GM12878 (cell line): ENCODE results near the gene NCAM1. TPM values are rescaled to one million over a fixed set of nuclear protein-coding genes. Genes with fewer than 3 reads are reported as not detected.

Experiments used
- ATAC-seq: fragments of 200-7000 bp; cut with Tn5 transposase; 3 replicates; pipeline ENCODE4 v1.9.1; 2020; ENCODE audit warnings: mild to moderate bottlenecking, moderate library complexity
- Bru-seq: library from RNA; stranded (reverse); fragments of 400-500 nt; gene quantifications from one replicate; lab custom pipeline; 2021; lab: Mats Ljungman, UMichigan
- BruChase-seq, 2 experiments: library from RNA; stranded (reverse); fragments of 400-500 nt; gene quantifications; one replicate each; lab custom pipeline; 2021; lab: Mats Ljungman, UMichigan
- BruUV-seq: library from RNA; stranded (reverse); fragments of 400-500 nt; replicated peaks from 2 replicates; lab custom pipeline; 2021; lab: Mats Ljungman, UMichigan
- CTCF ChIA-PET: fragments of 300-600 bp; sonication (Branson Sonifier 250); formaldehyde crosslinking; extraction: SDS; loops from one replicate; lab custom pipeline; 2021; ENCODE audit warnings: inconsistent platforms; lab: Yijun Ruan, JAX
- POLR2A ChIA-PET: fragments of 350-600 bp; formaldehyde crosslinking; extraction: SDS; loops from one replicate; lab custom pipeline; 2021; ENCODE audit warnings: inconsistent platforms; lab: Charles Lee
- RAD21 ChIA-PET: fragments of 300-600 bp; sonication (Branson Sonifier 250); formaldehyde crosslinking; loops from one replicate; lab custom pipeline; 2023; ENCODE audit warnings: antibody characterized with exemption; ENCODE audit not compliant: unreplicated experiment; lab: Charles Lee
- SMC1A ChIA-PET: fragments of 300-600 bp; sonication (Branson Sonifier 250); formaldehyde crosslinking; loops from one replicate; lab custom pipeline; 2023; ENCODE audit not compliant: unreplicated experiment, uncharacterized antibody; lab: Charles Lee
- DNase-seq: peaks from one replicate; pipeline ENCODE4 v3.0.0-alpha.2; 2011; ENCODE audit warnings: low read depth, low spot score
- FAIRE-seq: peaks from 3 replicates; lab custom pipeline; 2011; peaks lifted over from hg19 to GRCh38; lab: Jason Lieb, UNC
- H2AFZ ChIP-seq: 2 replicates; pipeline ENCODE4 v1.6.0; 2011; ENCODE audit warnings: low read depth, low read length, control low read depth; ENCODE audit not compliant: control insufficient read depth
- H3K27ac ChIP-seq: 2 replicates; pipeline ENCODE4 v1.5.1; 2011; ENCODE audit warnings: control low read depth; ENCODE audit not compliant: control insufficient read depth, insufficient read depth
- H3K27me3 ChIP-seq, 2 experiments: replicated peaks in 1 of 2; 2 replicates each; pipeline versions ENCODE4 v1.6.0 to v1.6.1; 2011; ENCODE audit warnings: low read length in 1 of 2; ENCODE audit not compliant: control insufficient read depth in 2 of 2, insufficient read depth in 2 of 2
- H3K36me3 ChIP-seq, 2 experiments: 2 replicates each; pipeline ENCODE4 v1.5.1; 2011; ENCODE audit warnings: low read length in 1 of 2; ENCODE audit not compliant: control insufficient read depth in 2 of 2, insufficient read depth in 2 of 2
- H3K4me1 ChIP-seq: 2 replicates; pipeline ENCODE4 v1.6.1; 2011; ENCODE audit warnings: mild to moderate bottlenecking, low read length, moderate library complexity, mixed read lengths; ENCODE audit not compliant: control insufficient read depth, insufficient read depth
- H3K4me2 ChIP-seq: 2 replicates; pipeline ENCODE4 v1.6.0; 2011; ENCODE audit warnings: control low read depth; ENCODE audit not compliant: control insufficient read depth, insufficient read depth
- H3K4me3 ChIP-seq: fragments of 200-600 bp; sonication (generic); 2 replicates; pipeline ENCODE4 v1.5.1; 2016
- H3K79me2 ChIP-seq: 2 replicates; pipeline ENCODE4 v1.6.0; 2011; ENCODE audit warnings: low read length; ENCODE audit not compliant: control insufficient read depth, insufficient read depth
- H3K9ac ChIP-seq: 2 replicates; pipeline ENCODE4 v1.8.0; 2011; ENCODE audit warnings: low read length, control low read depth, mixed read lengths; ENCODE audit not compliant: control insufficient read depth, insufficient read depth
- H3K9me3 ChIP-seq: replicated peaks from 3 replicates; pipeline ENCODE4 v1.5.1; 2011; ENCODE audit warnings: mild to moderate bottlenecking, low read length; ENCODE audit not compliant: control insufficient read depth, insufficient read depth
- H4K20me1 ChIP-seq: 2 replicates; pipeline ENCODE4 v1.6.0; 2011; ENCODE audit not compliant: control insufficient read depth, insufficient read depth
- ZNF217 ChIP-seq: fragments of 450-650 bp; IDR thresholded peaks from 2 replicates; pipeline ENCODE4 v1.6.1; 2017; ENCODE audit warnings: antibody characterized with exemption, mild to moderate bottlenecking
- WGBS: methylation state at CpG from one replicate; pipeline ENCODE4 v1.1.6; 2016; ENCODE audit warnings: low lambda C conversion rate; ENCODE audit not compliant: insufficient replicate concordance, insufficient coverage; ENCODE audit errors: missing lambda C conversion rate; 5-methylcytosine and 5-hydroxymethylcytosine counted together
- in situ Hi-C: fragments of 300-500 bp; cut with MboI; formaldehyde crosslinking; loops from 9 replicates; pipeline ENCODE4 v1.14.3; 2018; ENCODE audit warnings: mixed read lengths
- intact Hi-C: fragments of 100-400 bp; cut with micrococcal nuclease; formaldehyde crosslinking; loops from one replicate; pipeline ENCODE4 v1.14.2; 2022; ENCODE audit not compliant: unreplicated experiment
- long read RNA-seq, 2 experiments: library from polyadenylated mRNA; unstranded; transcript quantifications; one replicate each; pipeline ENCODE4 v2.0.0, GENCODE V29; 2019 to 2020
- polyA minus RNA-seq, 3 experiments: library from RNA; depleted of rRNA, polyadenylated mRNA; stranded (reverse); fragments of >200 nt; gene quantifications; 2 replicates each; pipeline ENCODE4 v1.2.3, GENCODE V29; 2011
- polyA plus RNA-seq, 11 experiments: library from polyadenylated mRNA; depleted of rRNA in 4 of 11; unstranded in 6 of 11; stranded (reverse) in 5 of 11; fragments of >200 nt; fragmentation: Nextera tagmentation in 4 of 11; fragmentation: Illumina TruSeq in 1 of 11; extraction: Ambion mirVana in 4 of 11; extraction: Trizol in 1 of 11; gene quantifications; 1 replicate in 1 of 11; 2 replicates in 10 of 11; pipeline versions ENCODE4 v1.2.1 to v1.2.3, GENCODE V29; 2011 to 2016; ENCODE audit warnings: inconsistent platforms in 2 of 11, missing spikeins in 2 of 11, low read depth in 1 of 11
- total RNA-seq, 4 experiments: library from RNA; depleted of rRNA in 3 of 4; stranded (reverse); fragments of >200 nt in 3 of 4; fragmentation: Illumina TruSeq in 1 of 4; extraction: Trizol in 1 of 4; gene quantifications; 2 replicates each; pipeline versions ENCODE4 v1.2.1 to v1.2.3, GENCODE V29; 2013 to 2021
- TF ChIP-seq, protein P1 (sequence below): fragments of 450-650 bp; IDR thresholded peaks from 2 replicates; pipeline ENCODE4 v1.6.1; 2016; ENCODE audit warnings: mild to moderate bottlenecking

The NCAM1 gene
- total RNA-seq (2013; cell fraction: nucleolus; rRNA removed) = not detected in 2 replicates
- total RNA-seq (2014; rRNA removed) (not detected in 2 replicates), total RNA-seq (2014; rRNA removed; fragmentation: Illumina TruSeq; extraction: Trizol) (not detected in 2 replicates), total RNA-seq (2021) (0.13 and 0.23 TPM in 2 replicates), polyA plus RNA-seq (2011; rRNA removed) (not detected in 2 replicates), polyA plus RNA-seq (2014; fragmentation: Illumina TruSeq; extraction: Trizol) (not detected in 2 replicates), polyA plus RNA-seq (2014; fragmentation: Nextera tagmentation; extraction: Ambion mirVana) (not detected), polyA plus RNA-seq (2014; rRNA removed) (not detected in 2 replicates), polyA plus RNA-seq (2016; fragmentation: Nextera tagmentation; extraction: Ambion mirVana) (under 1 TPM; 0.10 to 0.11 TPM), polyA minus RNA-seq (2011; rRNA and poly(A)+ RNA removed) (not detected in 2 replicates), Bru-seq, nascent RNA (percentile 0 among the genes with signal in this experiment), BruChase-seq, experiment 1, labeled RNA remaining after a 6-hour chase (not detected), BruChase-seq, experiment 2, labeled RNA remaining after a 2-hour chase (percentile 0 among the genes with signal in this experiment)
- not detected for polyA plus RNA-seq (2011; ENCODE audit: low read depth)
- polyA plus RNA-seq (2011; cell fraction: cytosol; rRNA removed) = not detected in 2 replicates
- not detected in 2 replicates for polyA plus RNA-seq (2011; cell fraction: nucleus; rRNA removed)
- 0.03 TPM in 2 replicates for polyA plus RNA-seq (2012)
- not detected in 2 replicates for polyA minus RNA-seq (2011; cell fraction: cytosol; rRNA and poly(A)+ RNA removed)
- polyA minus RNA-seq (2011; cell fraction: nucleus; rRNA and poly(A)+ RNA removed) = not detected in 2 replicates
- long read RNA-seq, experiment 1, partial matches to known transcripts = 0 of 1 reads
- long read RNA-seq, experiment 1, other reads (novel, unspliced or antisense) = 1 of 1 reads
- long read RNA-seq, experiment 2, partial matches to known transcripts = 0 of 1 reads
- long read RNA-seq, experiment 2, other reads (novel, unspliced or antisense) = 1 of 1 reads

DNA sequence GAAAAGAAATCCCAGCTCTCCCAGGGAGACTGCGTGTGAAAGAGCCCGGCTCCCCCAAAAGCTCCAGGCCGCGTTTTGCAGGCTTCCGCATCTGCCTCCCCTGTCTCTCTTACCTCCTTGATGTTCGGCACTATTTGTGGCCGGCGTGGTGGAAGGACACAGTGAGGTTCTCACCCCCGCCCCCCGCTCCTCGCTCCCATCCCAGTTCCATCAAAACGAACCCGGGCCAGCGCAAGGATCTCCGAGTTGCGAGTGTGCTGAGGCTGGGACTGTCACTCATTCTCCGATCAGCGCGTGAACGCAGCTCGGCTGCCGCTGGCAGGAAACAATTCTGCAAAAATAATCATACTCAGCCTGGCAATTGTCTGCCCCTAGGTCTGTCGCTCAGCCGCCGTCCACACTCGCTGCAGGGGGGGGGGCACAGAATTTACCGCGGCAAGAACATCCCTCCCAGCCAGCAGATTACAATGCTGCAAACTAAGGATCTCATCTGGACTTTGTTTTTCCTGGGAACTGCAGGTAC lies at the start of gene NCAM1:
Gene NCAM1 (plus strand): TSS at position 275 of the 523 bp plus-strand sequence.
- ChIA-PET CTCF (no interaction called here), POLR2A (no interaction called here), RAD21 (no interaction called here), SMC1A (no interaction called here)
- ATAC-seq (no peak), DNase-seq (no peak), FAIRE-seq (no peak)
- Histone ChIP-seq H3K4me3 (peak within 1 kb of the TSS; percentile 42; the same call in 1 of the 2 replicates), H3K4me1 (no peaks in the 10 kb centered on the region), H3K36me3 (no peaks in the 10 kb centered on the region), H3K27me3 (peaks cover 4 to 21% of the 10 kb centered on the region in 2 experiments), H3K9me3 (no peaks in the 10 kb centered on the region), H3K27ac (no peak within 1 kb of the TSS), H3K4me2 (peak within 1 kb of the TSS; percentile 54), H3K79me2 (no peaks in the 10 kb centered on the region), H4K20me1 (no peaks in the 10 kb centered on the region), H3K9ac (no peak within 1 kb of the TSS), H2AFZ (no peak within 1 kb of the TSS)
- WGBS = 5% methylated on average over 28 of the region's 28 CpGs
- in situ Hi-C loops (no loop called here), intact Hi-C loops (no loop called here)
- no TSS peak for BruUV-seq
- TF ChIP-seq ZNF217 = no peak
- TF ChIP-seq, protein P1, sequence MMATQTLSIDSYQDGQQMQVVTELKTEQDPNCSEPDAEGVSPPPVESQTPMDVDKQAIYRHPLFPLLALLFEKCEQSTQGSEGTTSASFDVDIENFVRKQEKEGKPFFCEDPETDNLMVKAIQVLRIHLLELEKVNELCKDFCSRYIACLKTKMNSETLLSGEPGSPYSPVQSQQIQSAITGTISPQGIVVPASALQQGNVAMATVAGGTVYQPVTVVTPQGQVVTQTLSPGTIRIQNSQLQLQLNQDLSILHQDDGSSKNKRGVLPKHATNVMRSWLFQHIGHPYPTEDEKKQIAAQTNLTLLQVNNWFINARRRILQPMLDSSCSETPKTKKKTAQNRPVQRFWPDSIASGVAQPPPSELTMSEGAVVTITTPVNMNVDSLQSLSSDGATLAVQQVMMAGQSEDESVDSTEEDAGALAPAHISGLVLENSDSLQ = peak; percentile 41; the same call in 1 of the 2 replicates
